AG09319 (cell line): ENCODE data around the gene TAF4.
A peak's percentile ranks its signal among the peaks of the same experiment; 100 is the strongest.

Experiments
- DNase-seq: peaks from one replicate; pipeline ENCODE4 v3.0.0-alpha.2; 2010; ENCODE audit warnings: low read depth; ENCODE audit errors: extremely low read depth
- TF ChIP-seq, protein P1 (sequence below): IDR thresholded peaks from 2 replicates; pipeline ENCODE4 v1.5.1; 2011; ENCODE audit warnings: low read depth, mild to moderate bottlenecking, inconsistent platforms, low read length, moderate library complexity

Gene TAF4

DNA sequence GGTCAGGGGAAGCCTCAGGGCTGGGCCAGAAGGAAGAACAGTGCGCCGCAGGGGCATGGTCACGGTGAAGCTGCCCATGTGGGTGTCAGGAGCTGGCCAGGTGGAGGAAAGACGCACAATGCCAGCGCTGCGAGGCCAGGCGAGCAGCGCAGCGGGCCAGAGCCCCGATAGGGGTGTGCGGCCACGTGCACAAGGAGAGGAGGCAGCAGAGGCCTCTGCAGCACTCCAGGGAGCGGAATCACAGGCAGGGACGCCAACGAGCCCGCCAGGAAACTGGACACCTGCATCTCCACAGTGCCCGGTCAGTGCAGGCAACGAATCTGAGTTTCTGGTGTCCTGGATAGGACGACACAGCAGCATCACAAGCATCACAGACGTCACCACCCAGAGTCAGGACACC lies 35.7 kb downstream of the TAF4 start:
- DNase-seq: no peak
- TF ChIP-seq, protein P1, sequence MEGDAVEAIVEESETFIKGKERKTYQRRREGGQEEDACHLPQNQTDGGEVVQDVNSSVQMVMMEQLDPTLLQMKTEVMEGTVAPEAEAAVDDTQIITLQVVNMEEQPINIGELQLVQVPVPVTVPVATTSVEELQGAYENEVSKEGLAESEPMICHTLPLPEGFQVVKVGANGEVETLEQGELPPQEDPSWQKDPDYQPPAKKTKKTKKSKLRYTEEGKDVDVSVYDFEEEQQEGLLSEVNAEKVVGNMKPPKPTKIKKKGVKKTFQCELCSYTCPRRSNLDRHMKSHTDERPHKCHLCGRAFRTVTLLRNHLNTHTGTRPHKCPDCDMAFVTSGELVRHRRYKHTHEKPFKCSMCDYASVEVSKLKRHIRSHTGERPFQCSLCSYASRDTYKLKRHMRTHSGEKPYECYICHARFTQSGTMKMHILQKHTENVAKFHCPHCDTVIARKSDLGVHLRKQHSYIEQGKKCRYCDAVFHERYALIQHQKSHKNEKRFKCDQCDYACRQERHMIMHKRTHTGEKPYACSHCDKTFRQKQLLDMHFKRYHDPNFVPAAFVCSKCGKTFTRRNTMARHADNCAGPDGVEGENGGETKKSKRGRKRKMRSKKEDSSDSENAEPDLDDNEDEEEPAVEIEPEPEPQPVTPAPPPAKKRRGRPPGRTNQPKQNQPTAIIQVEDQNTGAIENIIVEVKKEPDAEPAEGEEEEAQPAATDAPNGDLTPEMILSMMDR: no peak

DNA sequence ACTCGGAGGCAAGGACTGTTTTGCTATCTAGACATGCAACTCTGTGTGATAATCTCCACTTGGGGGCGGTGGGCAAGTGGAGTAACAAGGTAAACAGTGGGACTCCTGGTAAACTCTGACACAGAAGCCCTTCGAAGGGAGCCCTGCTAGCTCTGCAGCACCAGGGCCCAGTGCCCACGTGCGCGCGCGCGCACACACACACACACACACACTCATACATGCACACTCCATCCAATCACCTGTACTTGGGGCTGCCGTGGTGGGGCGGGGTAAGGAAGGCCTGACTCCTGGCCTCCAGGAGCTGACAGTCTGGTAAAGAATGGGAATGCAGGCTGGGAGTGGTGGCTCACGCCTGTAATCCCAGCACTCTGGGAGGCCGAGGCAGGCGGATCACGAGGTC lies 36.4 kb downstream of the TAF4 start:
- TF ChIP-seq, protein P1: no peak
- DNase-seq: no peak

GRCh38 chr20:62028384-62028783 lies 37.3 kb downstream of the TAF4 start:
- DNase-seq: no peak
- TF ChIP-seq, protein P1: no peak

DNA sequence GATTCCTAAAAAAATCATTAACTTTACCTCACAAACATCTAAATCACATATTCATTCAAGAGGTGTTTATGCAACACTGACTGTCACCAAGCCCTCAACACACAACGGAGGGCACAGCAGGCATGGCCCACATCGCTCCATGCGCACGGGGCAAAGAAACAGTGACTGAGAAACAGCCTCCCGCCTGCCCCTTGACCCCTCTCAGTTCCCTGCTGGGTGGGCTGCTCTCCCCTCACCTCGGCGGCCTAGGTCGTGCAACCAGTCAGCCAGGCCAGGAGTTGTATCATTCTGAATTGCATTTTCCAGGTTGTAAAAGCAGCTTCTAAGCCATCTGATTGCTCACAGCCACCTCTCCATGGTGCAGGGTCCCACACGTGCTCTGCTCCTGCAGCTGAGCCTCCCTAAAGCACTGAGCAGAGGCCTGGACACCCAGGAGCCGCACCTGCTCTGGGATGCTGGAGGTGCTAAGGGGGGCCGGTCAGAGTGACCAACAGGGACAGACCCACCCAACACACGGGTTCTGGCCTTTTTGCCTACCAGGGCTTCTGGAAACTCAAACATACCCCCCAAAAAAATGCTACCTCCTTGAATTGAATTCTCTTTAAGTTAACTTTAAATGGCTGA lies 37.9 kb downstream of the TAF4 start:
- DNase-seq: no peak
- TF ChIP-seq, protein P1: no peak

DNA sequence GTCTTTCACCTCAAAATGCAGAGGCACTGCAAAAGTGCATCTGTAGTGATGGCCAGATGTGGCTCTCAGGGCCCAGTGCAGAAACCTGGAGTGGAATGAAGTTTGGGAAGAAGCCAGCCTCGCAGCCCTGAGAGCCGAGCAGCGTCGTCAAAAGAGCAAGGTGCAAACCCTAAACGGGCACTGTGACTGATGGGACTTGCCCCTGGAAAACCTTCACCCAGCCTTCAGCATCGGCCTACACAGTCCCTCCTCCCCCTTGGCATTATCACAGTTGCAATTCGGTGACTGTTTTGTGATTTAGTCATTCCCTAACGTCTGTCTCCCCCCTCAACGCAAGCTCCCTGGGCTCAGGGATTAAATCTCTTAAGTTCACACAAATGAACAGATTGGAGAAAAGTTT lies 38.6 kb downstream of the TAF4 start:
- DNase-seq: no peak
- TF ChIP-seq, protein P1: no peak

DNA sequence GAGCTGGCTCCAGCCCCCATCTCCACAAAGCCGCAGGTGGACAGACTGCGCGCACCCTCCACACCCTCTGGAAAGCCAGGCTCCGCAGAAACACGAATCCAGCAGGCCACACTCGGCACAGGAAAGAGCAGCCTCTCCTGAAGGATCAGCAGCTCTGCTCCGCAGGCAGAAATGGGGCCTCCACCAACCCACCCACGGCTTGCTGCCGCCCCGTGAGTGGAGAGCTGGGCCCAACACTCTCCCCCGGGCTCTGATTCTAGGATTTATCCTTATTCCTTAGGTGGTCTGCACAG lies 39.2 kb downstream of the TAF4 start:
- no peak for DNase-seq
- TF ChIP-seq, protein P1: no peak

DNA sequence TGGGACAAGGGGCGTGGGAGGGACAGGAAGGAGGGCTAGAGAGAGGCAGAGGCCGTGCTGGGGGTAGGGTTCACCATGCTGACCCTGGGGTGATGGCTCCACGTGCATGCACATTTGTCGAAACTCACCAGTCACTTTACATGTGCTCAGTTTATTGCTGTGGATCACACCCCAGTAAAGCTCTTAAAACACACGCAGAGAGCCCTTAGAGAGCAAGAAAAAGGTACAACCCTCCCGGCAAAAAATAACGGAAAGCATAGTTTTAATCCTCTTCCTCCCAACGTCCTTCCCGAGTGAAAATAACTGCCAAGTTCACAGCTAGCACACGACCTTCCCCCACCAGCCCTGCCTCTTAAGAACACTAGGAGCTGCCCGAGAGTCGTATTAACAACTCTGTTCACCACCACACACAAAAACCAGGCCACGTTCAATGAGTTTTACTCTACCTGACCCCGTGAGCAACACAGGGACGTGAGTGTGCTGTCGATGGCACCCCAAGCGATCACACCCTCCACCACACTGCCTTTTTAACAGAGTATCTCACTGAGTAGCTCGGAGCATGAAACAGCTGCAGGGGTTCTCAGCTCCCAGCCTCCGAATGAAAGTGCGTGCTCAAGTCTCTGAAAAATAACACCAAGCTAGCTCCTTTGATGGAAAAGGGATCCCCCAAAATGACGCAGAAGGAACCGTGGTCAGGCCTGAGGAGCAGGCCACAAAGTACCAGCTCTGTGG lies 39.7 kb downstream of the TAF4 start:
- no peak for DNase-seq
- TF ChIP-seq, protein P1: peak; percentile 53
